Retinal pigment epithelial cell (primary cell): ENCODE measurements around the gene DDX4.

ENCODE experiments used
- DNase-seq: peaks from one replicate; pipeline ENCODE4 v3.0.0-alpha.2; 2010; ENCODE audit warnings: low read depth
- H3K4me3 ChIP-seq: 2 replicates; pipeline ENCODE4 v1.5.1; 2011; ENCODE audit warnings: mild to moderate bottlenecking, low read length, control low read depth, moderate library complexity
- TF ChIP-seq, protein P1 (sequence below): conservative IDR thresholded peaks from 2 replicates; pipeline ENCODE4 v1.5.1; 2011; ENCODE audit warnings: low read depth, low read length, control low read depth, inconsistent platforms

DDX4 gene

DNA sequence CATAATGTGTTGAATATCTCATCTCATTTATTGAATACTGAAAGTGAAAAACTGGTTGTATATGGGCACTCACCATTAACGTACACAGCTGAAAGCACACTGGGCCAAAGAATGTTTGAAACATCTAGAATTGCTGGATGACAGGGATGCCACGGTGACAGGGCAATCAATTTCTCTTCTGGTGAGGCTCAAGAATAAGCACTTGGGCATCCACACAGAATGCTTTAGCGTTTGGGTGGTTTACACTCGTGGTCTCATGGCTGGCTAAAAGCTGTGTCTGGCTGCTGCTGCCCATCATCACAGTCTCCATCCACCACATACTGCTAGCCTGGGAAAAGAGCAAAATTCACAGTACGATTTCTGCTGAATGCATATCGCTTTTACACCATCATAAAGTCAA lies 82.6 kb downstream of the DDX4 start:
- TF ChIP-seq, protein P1, sequence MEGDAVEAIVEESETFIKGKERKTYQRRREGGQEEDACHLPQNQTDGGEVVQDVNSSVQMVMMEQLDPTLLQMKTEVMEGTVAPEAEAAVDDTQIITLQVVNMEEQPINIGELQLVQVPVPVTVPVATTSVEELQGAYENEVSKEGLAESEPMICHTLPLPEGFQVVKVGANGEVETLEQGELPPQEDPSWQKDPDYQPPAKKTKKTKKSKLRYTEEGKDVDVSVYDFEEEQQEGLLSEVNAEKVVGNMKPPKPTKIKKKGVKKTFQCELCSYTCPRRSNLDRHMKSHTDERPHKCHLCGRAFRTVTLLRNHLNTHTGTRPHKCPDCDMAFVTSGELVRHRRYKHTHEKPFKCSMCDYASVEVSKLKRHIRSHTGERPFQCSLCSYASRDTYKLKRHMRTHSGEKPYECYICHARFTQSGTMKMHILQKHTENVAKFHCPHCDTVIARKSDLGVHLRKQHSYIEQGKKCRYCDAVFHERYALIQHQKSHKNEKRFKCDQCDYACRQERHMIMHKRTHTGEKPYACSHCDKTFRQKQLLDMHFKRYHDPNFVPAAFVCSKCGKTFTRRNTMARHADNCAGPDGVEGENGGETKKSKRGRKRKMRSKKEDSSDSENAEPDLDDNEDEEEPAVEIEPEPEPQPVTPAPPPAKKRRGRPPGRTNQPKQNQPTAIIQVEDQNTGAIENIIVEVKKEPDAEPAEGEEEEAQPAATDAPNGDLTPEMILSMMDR: no peak
- no peak for DNase-seq
- H3K4me3 ChIP-seq: no peak overlapping the region

DNA sequence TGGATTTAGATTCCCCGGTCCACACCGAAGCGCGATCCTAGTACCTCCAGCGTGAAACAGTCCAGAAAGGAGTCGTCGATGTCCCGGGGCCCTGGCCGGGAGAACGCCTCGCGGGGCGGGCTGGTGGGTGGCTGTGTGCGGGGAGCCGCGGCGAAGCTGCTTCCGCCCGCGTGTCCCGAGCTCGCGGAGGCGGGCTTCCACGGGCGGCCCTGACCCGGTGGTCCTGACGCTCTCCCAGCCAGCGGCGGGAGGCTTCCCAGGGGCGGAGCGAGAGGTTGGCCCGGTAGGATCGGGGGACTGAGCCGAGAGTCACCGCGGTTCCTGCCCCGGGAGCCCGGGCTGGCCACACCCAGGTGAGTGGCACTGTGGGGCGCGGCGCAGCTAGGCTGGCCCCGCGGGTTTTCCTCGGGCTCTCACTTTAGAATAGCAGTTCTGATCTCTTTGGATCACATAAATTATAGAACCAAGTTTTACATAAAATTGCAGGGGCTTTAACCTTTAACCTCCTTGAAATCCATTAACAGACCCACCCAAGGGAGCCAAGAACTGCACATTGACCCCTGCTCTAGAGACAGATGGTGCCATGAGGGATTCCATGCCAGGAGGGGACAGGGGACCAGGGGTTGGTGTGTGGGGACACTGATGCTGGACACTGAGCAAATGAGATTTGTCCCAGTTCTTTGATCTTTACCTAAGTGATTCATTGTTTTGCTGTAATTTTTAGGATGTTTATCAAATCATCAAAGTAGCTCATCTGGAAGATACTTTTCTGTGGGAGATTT lies 84.1 kb downstream of the DDX4 start:
- H3K4me3 ChIP-seq: peak overlapping the region; percentile 39
- DNase-seq: no peak
- TF ChIP-seq, protein P1: no peak

DNA sequence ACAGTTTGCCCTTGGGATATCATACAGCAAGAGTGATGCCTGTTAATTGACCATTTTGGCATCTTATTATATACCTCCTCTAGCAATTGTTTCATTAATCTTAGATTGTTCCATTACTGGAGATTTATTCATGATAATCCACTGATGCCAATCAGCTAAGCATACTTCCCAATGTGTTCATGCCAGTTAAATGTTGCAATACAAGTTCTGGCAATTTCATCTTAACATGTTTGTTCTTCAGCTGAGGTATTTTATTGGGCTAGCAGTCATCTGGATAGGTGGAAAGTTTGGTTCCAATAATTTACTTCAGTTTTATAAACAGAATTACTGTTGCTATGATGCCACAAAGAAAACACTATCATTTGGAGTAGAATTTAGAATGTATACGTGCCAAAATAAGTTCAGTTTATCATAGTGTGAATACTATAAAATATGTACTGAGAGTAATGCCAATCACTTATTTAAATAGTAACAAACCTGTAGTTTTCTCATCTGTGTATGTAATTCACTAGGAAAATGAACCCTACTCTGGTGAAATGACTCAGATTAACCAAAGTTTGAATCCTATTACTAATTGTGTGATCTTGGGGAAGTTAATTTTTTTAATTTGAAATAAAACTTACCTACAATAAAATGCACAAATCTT lies 85.4 kb downstream of the DDX4 start:
- no peak overlapping the region for H3K4me3 ChIP-seq
- TF ChIP-seq, protein P1: no peak
- no peak for DNase-seq

DNA sequence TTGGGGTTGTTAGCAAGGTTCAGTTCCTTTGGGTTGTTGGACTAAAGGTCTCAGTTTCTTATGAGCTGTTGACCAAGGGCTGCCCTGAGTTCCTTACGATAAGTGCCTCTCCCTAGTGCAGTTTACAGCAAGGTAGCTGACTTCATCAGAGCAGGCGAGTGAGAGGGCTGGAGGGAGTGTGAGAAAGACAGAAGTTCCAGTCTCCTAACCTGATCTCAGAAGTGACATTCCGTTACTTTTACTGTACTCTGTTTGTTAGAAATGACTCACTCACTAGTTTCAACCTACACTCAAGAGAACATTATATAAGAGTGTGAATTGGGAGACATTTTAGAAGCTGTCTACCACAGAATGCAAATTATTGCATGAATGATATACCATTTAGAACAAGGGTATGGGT lies 92.1 kb downstream of the DDX4 start:
- TF ChIP-seq, protein P1: no peak
- no peak for DNase-seq
- no peak overlapping the region for H3K4me3 ChIP-seq

DNA sequence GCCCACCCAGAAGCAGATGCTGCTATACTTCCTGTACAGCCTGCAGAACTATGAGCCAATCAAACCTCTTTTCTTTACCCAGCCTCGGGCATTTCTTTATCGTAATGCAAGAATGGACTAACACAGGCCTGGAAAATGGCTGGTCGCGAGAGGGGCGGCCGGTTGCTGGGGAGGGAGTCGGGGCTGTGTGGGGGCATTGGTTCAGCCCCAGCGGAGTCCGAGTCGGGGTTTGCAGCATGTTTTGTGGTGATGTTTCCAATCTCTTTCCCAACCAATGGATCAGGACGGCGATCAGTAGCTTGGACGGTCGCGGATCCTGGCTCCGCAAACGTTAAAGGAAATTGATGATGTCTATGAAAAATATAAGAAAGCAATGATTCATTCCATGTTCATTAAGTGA lies 94.6 kb downstream of the DDX4 start:
- H3K4me3 ChIP-seq: no peak overlapping the region
- DNase-seq: no peak
- TF ChIP-seq, protein P1: no peak

DNA sequence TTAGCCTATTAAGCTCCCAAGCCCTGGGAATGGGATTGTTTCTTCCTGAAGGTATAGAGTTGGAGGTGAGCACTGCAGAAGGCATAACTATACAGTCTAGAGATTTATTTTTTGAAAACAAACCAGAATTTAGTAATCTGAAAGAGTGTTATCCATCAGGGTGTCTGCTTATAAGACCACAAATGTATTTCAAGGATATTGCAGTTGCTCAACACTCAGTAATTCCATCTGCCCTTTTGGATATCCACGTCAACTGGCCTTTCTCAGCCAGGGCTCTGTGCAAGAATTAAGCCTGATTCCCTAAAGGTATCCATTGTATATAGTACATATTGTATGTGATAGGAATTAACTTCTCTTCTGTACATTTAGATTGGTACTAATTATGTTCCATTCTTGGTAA lies 98.3 kb downstream of the DDX4 start:
- H3K4me3 ChIP-seq: no peak overlapping the region
- no peak for DNase-seq
- TF ChIP-seq, protein P1: no peak

DNA sequence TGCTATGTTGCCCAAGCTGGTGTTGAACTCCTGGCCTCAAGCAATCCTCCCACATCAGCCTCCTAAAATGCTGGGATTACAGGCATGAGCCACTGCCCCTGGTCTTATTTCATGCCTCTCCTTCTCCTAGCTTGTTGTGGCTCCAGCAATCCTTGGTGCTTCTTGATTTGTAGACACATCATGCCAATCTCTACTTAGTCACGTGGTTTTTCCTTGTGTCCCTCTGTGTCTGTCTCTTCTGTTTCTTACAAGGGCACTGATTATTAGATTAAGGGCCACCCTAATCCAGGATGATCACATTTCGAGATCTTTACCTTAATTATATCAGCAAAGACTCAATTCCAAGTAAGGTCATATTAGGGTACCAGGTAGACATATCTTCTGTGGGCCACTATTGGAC lies 104.1 kb downstream of the DDX4 start:
- no peak overlapping the region for H3K4me3 ChIP-seq
- TF ChIP-seq, protein P1: no peak
- no peak for DNase-seq
